T-helper 9 cell (primary cell): ENCODE measurements around the gene RIMKLB.

ENCODE experiments used
- DNase-seq: peaks from one replicate; pipeline ENCODE4 v3.0.0-alpha.2; 2020
- total RNA-seq, 2 donors: gene quantifications; one replicate each; lab custom pipeline; 2026; lab: John Stamatoyannopoulos, UW

Gene RIMKLB, protein sequence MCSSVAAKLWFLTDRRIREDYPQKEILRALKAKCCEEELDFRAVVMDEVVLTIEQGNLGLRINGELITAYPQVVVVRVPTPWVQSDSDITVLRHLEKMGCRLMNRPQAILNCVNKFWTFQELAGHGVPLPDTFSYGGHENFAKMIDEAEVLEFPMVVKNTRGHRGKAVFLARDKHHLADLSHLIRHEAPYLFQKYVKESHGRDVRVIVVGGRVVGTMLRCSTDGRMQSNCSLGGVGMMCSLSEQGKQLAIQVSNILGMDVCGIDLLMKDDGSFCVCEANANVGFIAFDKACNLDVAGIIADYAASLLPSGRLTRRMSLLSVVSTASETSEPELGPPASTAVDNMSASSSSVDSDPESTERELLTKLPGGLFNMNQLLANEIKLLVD
- 19.5 to 40.3 reads per million in 2 donors for total RNA-seq

DNA sequence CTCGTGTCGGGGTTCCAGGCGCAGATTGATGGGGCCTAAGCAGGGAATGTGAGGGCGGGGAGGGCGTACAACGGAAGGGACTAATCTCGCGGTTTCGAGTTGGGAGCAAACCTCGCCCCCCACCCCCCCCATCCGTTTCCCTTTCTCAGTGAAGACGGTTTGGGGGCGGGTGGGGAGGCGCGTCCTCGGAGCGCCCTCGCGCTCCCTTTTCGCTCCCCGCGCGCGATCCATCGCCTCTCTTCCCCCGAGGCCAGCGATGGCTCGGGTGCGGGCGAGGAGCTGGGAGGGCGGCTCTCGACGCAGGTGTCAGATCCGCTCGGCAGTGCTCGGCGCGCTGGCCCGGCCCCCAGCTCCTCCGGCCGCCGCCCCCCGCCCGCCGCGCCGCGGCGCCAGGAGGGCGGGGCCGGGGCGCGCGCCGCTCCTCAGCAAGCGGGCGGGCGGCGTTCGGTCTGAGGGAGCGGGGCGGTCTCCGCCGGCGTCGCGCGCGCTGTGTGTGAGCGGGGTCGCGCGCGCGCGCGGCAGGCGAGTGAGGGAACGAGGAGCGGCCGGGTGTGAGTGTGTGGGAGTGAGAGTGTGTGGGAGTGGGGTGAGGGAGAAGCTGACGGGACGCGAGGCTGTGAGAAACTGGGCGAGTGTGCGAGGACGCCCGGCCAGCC is at the start of gene RIMKLB:
Gene RIMKLB, plus strand, starts transcription at position 516 of the 656 bp plus-strand sequence. CDS start 15,876 bp downstream, outside the sequence.
- peak; percentile 68 for DNase-seq

DNA sequence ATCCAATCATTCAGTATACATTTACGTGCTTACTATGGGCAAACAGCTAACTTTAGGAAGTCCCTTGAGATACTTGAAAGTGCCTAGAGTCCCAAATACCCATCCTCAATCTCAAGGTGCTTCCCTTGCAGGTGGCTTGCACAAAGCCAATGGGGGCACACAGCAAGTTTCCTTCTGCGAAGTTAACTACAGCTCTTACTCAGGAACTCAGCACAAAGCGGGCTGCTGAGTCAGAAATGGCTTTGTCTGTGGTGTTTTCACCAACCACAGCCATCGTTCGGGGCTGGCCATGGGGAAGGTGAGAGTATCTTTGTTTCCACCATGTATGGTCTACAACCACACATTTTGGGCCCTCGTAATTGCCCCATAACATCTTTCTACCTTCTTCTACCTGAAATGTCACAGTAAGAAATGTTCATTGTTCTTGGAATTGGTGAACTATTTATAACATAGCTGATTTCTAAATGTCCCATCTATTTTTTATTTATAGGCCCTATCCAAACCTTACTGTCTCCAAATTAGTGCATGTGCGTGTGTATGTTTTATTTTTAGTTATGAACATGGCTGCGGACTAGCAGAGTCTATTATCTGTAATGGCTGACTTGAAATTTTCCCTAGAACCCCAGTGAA is 49.1 kb upstream of the RIMKLB start:
- DNase-seq, result no peak

GRCh38 chr12:8655421-8655820 is 42.4 kb upstream of the RIMKLB start:
- no peak for DNase-seq

DNA sequence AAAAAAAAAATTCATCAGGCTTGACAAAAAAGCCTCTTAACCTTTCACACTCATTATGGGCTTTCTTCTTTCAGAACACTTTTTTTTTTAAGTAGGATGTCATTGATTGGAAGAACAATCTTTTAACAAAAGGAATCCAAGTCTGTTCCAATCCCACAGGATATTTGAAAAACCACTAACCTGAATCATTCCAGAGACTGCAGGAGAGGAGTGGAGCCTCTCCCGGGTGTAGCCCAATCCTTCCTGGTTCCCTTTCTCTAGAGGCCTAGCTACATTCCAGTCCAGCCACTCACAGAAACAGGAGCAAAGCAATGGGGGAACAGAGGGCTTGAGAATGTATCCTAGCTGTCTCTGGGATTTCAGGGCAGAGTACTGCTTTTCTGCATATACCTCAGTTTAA is 39.4 kb upstream of the RIMKLB start:
- DNase-seq, result no peak

DNA sequence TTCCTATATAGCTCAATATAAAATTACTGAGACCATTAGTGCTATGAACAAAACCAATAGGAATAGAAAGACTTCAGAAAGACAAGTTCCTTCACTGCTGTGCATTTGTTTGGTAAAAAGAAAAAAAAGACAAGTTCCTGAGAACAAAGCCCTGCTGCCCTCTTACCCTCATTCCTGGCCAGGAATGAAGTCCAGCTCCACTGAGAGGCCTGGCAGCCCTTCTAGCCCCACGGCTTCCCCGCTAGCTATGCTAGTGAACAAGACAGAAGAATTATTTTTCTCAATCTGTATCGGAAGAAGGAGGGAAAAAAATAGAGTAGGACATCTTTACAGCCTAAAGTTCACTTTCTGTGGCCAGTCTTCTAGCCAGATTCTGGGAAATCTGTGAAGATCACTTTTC is 36.8 kb upstream of the RIMKLB start:
- DNase-seq, result no peak

- DNase-seq, result no peak
Measured at GRCh38 chr12:8661751-8662150, 36.0 kb upstream of the RIMKLB start.

GRCh38 chr12:8662593-8662992 is 35.2 kb upstream of the RIMKLB start, which contains the start of gene MFAP5:
Gene MFAP5, minus strand, starts transcription at chr12:8662826. Its CDS starts 722 bp downstream, at chr12:8662104.
- DNase-seq, result no peak

DNA sequence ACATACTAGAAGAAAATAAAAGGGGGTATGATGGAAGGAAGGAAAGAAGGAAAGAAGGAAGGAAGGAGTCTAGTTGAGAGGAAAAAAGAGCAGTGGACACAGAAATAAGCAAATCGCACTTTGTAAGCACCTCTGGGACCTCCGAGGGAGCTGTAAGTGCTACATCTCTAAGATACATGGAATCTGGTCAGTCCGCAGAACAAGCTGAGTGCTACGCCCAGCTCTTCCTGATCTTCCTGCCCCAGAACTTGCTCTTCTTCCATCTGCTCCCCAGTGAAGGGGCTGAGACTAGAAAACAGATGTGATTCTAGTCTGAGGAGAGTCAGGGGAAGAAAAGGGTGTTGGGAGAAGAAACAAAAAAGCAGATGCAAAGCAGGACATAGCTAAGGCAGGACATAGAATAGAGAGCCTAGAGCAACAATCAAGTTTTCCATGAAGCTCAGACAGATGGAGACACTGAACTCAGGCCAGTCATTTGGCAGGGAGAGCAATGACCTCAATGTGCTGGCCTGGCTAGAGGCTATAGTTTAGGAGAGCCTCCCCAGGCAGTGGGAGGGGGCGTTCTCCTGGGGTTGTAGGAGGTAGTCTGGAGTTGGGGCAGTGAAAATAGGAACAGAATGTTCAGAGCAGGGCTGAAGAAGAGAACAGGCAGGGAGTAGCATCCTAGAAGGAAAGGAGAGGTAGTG is 33.4 kb upstream of the RIMKLB start:
- no peak for DNase-seq

DNA sequence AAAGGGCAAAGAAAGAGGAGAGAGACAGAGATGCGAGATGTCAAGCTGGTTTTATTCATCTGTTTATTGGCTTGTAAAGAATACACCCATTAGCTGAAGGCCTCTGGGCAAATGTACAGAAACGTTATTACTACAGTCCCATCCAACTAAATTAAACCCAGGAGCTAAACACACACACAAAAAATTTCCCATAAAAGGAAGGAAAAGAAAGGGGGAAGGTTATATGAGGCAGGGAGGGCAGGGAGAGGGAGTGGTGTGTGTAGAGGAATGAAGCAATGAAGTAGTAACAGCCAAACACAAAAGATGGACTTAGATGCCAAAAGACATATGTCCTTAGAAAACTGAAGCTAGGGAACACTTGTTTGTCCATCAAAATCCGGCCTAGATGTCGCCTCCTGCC is 32.0 kb upstream of the RIMKLB start:
- no peak for DNase-seq

DNA sequence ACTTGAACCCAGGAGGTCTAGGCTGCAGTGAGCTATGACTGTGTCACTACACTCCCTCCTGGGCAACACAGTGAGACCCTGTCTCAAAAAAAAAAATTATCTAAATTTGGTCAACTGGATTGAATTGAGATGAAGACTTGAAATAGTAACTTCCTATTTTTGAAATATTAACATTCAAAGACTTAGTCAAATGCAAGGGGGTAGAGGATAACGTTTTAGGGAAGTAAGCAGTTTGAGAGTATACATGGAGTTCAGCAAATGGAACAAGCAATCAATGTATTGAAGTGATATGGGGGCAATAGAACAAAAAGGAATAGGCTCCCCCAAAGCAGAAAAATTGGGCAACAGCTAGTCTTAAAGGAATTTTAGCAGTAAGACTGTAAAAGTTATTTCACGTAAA is 30.5 kb upstream of the RIMKLB start:
- DNase-seq, result no peak

- DNase-seq, result no peak
Measured at GRCh38 chr12:8668441-8668840, 29.4 kb upstream of the RIMKLB start.

DNA sequence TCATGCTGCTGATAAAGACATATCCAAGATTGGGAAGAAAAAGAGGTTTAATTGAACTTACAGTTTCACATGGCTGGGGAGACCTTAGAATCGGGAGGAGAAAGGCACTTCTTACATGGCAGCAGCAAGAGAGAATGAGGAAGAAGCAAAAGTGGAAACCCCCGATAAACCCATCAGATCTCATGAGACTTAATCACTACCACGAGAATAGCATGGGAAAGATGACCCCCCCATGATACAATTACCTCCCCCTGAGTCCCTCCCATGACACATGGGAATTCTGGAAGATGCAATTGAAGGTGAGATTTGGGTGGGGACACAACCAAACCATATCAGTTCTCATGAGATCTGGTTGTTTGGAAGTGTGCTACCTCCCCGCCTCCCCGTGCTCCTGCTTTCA is 25.4 kb upstream of the RIMKLB start:
- DNase-seq, result no peak

GRCh38 chr12:8675591-8676036 is 22.2 kb upstream of the RIMKLB start:
- no peak for DNase-seq

DNA sequence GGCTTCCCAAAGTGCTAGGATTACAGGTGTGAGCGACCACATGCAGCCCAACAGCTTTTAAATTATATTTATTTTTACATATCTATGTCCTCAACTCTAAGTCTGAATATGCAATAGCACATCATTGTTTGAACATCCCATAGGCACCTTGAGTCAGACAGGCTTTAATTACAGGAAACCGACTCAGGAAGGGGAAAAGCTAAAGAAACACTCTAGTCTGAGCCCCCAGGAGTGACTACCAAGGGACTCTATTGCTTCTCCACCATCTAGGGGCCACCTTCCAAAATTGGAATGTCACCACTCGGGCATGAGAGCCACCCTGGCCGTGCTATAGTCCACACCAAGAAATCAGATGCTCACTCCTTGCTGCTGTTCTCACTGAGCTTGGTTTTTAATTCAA is 21.1 kb upstream of the RIMKLB start:
- DNase-seq, result no peak

DNA sequence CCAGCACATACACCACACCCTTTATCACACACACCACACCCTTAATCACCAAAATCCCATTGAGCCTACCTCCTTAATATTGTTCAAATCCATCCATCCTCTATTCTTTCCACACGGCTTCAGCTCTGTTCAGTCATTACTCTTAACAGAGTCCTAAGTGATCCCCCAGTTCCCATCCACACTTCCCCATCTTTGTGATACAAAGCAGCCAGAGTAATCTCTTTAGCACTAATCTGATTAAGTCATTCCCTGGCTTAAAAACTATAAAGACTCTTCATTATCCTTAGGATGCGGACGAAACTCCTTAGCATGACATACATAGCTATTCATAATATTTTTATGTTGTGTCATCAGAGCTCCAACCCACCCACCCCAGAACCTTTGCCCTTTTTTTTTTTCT is 20.4 kb upstream of the RIMKLB start:
- DNase-seq, result no peak

- no peak for DNase-seq
Measured at GRCh38 chr12:8678661-8679111, 19.1 kb upstream of the RIMKLB start.

- no peak for DNase-seq
Measured at GRCh38 chr12:8680533-8680932, 17.3 kb upstream of the RIMKLB start.

DNA sequence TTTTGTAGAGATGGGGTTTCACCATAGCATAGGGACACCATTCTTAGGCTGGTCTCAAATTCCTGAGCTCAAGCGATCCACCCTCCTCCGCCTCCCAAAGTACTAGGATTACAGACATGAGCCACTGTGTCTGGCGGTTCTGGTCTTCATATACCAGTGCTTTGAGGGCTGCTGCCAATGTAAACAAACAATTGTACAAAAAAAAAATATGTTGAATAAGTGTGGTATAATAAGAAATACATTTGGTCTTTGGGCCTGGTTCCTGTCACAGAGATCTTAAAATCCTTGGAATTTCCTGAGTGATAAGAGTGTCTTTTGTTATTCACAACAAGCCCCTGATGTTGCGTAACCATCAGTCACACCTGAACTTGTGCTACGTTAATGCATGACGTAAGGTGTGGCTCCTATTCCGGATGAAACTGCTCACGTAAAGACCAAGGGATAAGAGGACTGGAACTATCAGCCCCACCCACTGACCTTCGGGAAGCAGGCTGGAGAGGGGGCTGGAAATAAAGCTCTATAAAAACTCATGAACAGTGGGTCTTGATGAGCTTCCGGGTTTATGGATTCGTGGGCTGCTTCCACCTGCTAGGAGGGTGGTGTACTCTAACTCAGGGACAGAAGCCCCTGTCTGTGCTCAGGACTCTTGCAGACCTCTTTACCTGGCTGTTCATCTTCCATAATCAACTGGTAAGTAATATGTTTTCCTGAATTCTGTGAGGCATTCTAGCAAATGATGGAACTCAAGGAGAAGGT is 16.5 kb upstream of the RIMKLB start:
- DNase-seq, result no peak

DNA sequence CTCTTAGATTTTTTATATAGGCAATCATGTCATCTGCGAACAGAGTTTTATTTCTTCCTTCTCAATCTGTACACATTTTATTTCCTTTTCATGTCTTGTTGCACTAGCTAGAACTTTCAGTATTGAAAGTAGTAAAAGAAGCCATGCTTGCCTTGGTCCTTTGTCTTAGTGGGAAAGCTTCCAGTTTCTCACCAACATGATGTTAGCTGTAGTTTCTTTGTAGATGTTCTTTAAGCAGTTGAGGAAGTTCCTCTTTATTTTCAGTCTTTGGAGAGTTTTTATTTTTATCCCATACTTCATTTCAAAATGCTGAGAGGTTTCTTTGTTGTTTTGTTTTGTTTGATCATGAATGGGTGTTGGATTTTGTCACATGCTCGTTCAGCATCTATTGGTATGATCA is 12.7 kb upstream of the RIMKLB start:
- no peak for DNase-seq

DNA sequence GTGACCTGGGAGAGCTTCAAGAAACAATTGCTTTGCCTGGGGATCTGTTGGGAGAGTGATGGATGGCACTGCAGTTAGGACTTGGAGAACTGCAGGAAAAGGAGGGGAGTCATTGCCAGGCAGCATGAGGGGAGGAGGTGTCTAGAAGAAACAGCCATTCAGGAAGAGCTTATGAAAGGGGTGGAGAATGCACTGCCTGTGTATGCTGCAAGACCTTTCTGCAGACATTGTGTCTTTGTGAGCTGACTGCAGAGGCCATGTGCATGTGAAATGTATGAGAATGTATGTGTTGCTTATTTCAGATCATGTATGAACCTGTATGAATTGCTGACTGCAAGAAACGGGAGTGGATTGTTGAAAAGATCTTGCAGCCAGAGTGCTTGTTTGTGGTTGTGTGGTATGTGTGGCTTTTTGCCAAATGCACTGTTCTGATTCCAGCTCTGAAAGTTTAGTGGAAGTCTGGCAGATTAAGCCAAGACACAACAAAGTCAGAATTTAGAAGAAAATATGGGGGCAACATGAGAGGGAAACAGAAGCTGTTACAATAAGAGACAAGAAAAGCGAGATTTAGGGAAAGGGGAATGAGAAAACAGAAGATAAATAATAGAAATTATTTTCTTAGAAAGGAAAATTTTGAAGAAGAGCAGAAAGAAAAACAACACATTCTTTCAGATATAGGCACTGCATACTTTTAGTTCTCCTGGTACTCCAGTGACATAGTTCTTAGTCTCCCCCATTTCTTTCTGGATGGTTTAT is 9.8 kb upstream of the RIMKLB start:
- DNase-seq, result no peak

DNA sequence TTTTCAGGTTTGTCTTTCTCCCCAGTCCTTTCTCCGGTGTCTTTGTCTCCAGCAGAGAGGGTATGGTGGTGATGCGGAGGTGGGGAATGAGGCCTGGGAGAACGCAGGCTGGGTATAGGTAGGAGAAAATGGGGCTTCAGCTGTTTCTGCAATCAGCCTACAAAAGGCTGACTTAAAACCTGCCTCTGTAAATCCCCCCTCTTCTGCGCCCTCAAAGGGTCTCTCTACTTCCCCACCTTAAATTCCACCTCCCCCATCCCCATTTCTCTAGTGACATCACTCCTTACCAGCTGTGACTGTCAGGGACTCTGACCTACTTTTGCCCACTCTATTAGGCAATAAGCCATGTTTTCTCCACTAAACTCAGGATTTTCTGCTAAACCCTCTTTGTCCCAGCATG is 8.1 kb upstream of the RIMKLB start:
- no peak for DNase-seq
